GM19452 (cell line): ENCODE measurements around the gene TNFRSF1B.

ENCODE experiments used
- ATAC-seq: cut with Tn5 transposase; IDR thresholded peaks from one replicate; pipeline ENCODE4 v1.9.1; 2021; ENCODE audit not compliant: unreplicated experiment

TNFRSF1B gene

GRCh38 chr1:12141163-12141850 lies 25.5 kb upstream of the TNFRSF1B start:
- ATAC-seq: no peak

GRCh38 chr1:12142141-12142823 lies 24.5 kb upstream of the TNFRSF1B start:
- no peak for ATAC-seq

- no peak for ATAC-seq
Observed at GRCh38 chr1:12142891-12143630, 23.7 kb upstream of the TNFRSF1B start.

GRCh38 chr1:12143631-12144155 lies 23.1 kb upstream of the TNFRSF1B start:
- ATAC-seq: no peak

GRCh38 chr1:12144236-12144635 lies 22.6 kb upstream of the TNFRSF1B start:
- ATAC-seq: no peak

- ATAC-seq: no peak
Observed at GRCh38 chr1:12144969-12145368, 21.8 kb upstream of the TNFRSF1B start.

GRCh38 chr1:12145616-12146342 lies 21.0 kb upstream of the TNFRSF1B start:
- ATAC-seq: no peak

GRCh38 chr1:12146343-12147112 lies 20.3 kb upstream of the TNFRSF1B start:
- ATAC-seq: no peak

GRCh38 chr1:12147201-12147701 lies 19.5 kb upstream of the TNFRSF1B start:
- no peak for ATAC-seq

- no peak for ATAC-seq
Observed at GRCh38 chr1:12148160-12148957, 18.4 kb upstream of the TNFRSF1B start.

- no peak for ATAC-seq
Observed at GRCh38 chr1:12148958-12149790, 17.6 kb upstream of the TNFRSF1B start.

GRCh38 chr1:12149791-12150175 lies 17.0 kb upstream of the TNFRSF1B start:
- ATAC-seq: no peak

GRCh38 chr1:12150456-12151200 lies 16.2 kb upstream of the TNFRSF1B start:
- ATAC-seq: no peak

GRCh38 chr1:12151465-12151864 lies 15.3 kb upstream of the TNFRSF1B start:
- no peak for ATAC-seq

- ATAC-seq: peak; percentile 64
Observed at GRCh38 chr1:12152113-12152891, 14.5 kb upstream of the TNFRSF1B start.

- ATAC-seq: peak; percentile 32
Observed at GRCh38 chr1:12153181-12153785, 13.5 kb upstream of the TNFRSF1B start.

GRCh38 chr1:12155328-12155727 lies 11.5 kb upstream of the TNFRSF1B start:
- no peak for ATAC-seq
